CD8-positive, alpha-beta memory T cell (primary cell): ENCODE measurements around the gene SPEF1. TPM values are rescaled to one million over a fixed set of nuclear protein-coding genes. Genes with fewer than 3 reads are reported as not detected.
A peak's percentile ranks its signal among the peaks of the same experiment; 100 is the strongest.

Experiments used
- CTCF ChIA-PET: fragments of 350-600 bp; sonication (Branson Sonifier 250); formaldehyde crosslinking; loops from one replicate; lab custom pipeline; 2021; ENCODE audit warnings: antibody characterized with exemption; lab: Charles Lee
- POLR2A ChIA-PET: fragments of 350-600 bp; sonication (Branson Sonifier 250); formaldehyde crosslinking; loops from one replicate; lab custom pipeline; 2021; ENCODE audit warnings: antibody characterized with exemption; lab: Charles Lee
- DNase-seq, 5 donors: peaks; one replicate each; pipeline versions ENCODE4 v3.0.0 to v3.0.0-alpha.2; 2020 to 2022; ENCODE audit warnings: mixed read lengths in 1 of 5
- H3K27ac ChIP-seq: one replicate; pipeline ENCODE4 v1.7.0; 2013; ENCODE audit warnings: low read depth, mild to moderate bottlenecking, low read length, moderate library complexity
- H3K27me3 ChIP-seq: 2 replicates; pipeline ENCODE4 v1.7.0; 2013; ENCODE audit warnings: low read length, mild to moderate bottlenecking; ENCODE audit not compliant: insufficient read depth, poor library complexity, severe bottlenecking
- H3K36me3 ChIP-seq: 2 replicates; pipeline ENCODE4 v1.7.0; 2013; ENCODE audit warnings: mild to moderate bottlenecking, low read length, moderate library complexity; ENCODE audit not compliant: insufficient read depth
- H3K4me1 ChIP-seq: 2 replicates; pipeline ENCODE4 v1.7.0; 2013; ENCODE audit warnings: mild to moderate bottlenecking, low read length, moderate library complexity; ENCODE audit not compliant: insufficient read depth
- H3K4me3 ChIP-seq: 2 replicates; pipeline ENCODE4 v1.7.0; 2013; ENCODE audit warnings: mild to moderate bottlenecking, low read length
- H3K9me3 ChIP-seq: 2 replicates; pipeline ENCODE4 v1.7.0; 2013; ENCODE audit warnings: mild to moderate bottlenecking, low read length
- H3K27ac Mint-ChIP-seq, 8 donors: one replicate each; pipeline ENCODE4 v1.8.0; 2020 to 2021; ENCODE audit warnings: mixed read lengths in 8 of 8, mild to moderate bottlenecking in 6 of 8, inconsistent platforms in 3 of 8, moderate library complexity in 3 of 8
- H3K27me3 Mint-ChIP-seq, 2 donors: one replicate each; pipeline ENCODE4 v1.8.0; 2020 to 2021; ENCODE audit warnings: mixed read lengths in 2 of 2, mild to moderate bottlenecking in 1 of 2, moderate library complexity in 1 of 2
- H3K36me3 Mint-ChIP-seq, 3 donors: one replicate each; pipeline ENCODE4 v1.8.0; 2020 to 2021; ENCODE audit warnings: mixed read lengths in 3 of 3, inconsistent platforms in 1 of 3, mild to moderate bottlenecking in 1 of 3
- H3K4me1 Mint-ChIP-seq, 3 donors: one replicate each; pipeline ENCODE4 v1.8.0; 2020 to 2021; ENCODE audit warnings: mixed read lengths in 3 of 3, inconsistent platforms in 1 of 3, mild to moderate bottlenecking in 1 of 3
- H3K4me3 Mint-ChIP-seq, 7 donors: one replicate each; pipeline ENCODE4 v1.8.0; 2020 to 2021; ENCODE audit warnings: mixed read lengths in 7 of 7, mild to moderate bottlenecking in 6 of 7, moderate library complexity in 4 of 7, inconsistent platforms in 2 of 7
- H3K9me3 Mint-ChIP-seq, 5 donors: one replicate each; pipeline ENCODE4 v1.8.0; 2020 to 2022; ENCODE audit warnings: mixed read lengths in 5 of 5, mild to moderate bottlenecking in 3 of 5, moderate library complexity in 2 of 5, inconsistent platforms in 1 of 5
- polyA plus RNA-seq: library from polyadenylated mRNA; unstranded; fragments of 300-500 nt; fragmentation: Illumina TruSeq; gene quantifications from one replicate; pipeline ENCODE4 v1.2.3, GENCODE V29; 2021
- total RNA-seq, 2 experiments: library from RNA; stranded (reverse); gene quantifications; one replicate each; pipeline ENCODE4 v1.2.3, GENCODE V29; 2021

Gene SPEF1
- total and polyA plus RNA-seq, 3 experiments from 2014 or later = 0.13 to 0.24 TPM; not detected in 1

- H3K27me3 Mint-ChIP-seq = no peaks in the 10 kb centered on the region
- ChIA-PET POLR2A (interaction anchor here (0.6 to 3.4 kb wide), 9 partner anchors 8 to 66 kb away, joined by 3 to 37 read pairs (median 5); partner anchors contain the start of genes ADISSP, AP5S1 and CDC25B), CTCF (interaction anchor here (0.7 to 16.8 kb wide), 7 partner anchors 9 to 67 kb away, joined by 3 to 262 read pairs (median 5); partner anchors contain the start of genes ADISSP and AP5S1)
- peaks cover 0 to 5% (median 3%) of the 10 kb centered on the region in 3 donors for H3K36me3 Mint-ChIP-seq
- H3K9me3 Mint-ChIP-seq = no peaks in the 10 kb centered on the region
- H3K27ac Mint-ChIP-seq = peak overlapping the region; percentile 6 to 92 (median 79)
- no peak overlapping the region for H3K27ac ChIP-seq
- peaks cover 26 to 36% (median 31%) of the 10 kb centered on the region in 3 donors for H3K4me1 Mint-ChIP-seq
- peaks cover 23% of the 10 kb centered on the region for H3K4me1 ChIP-seq
- no peaks in the 10 kb centered on the region for H3K9me3 ChIP-seq
- peak overlapping the region; percentile 69 to 88 (median 73) for H3K4me3 Mint-ChIP-seq
- H3K27me3 ChIP-seq = no peaks in the 10 kb centered on the region
- no peak for DNase-seq
- H3K36me3 ChIP-seq = no peaks in the 10 kb centered on the region
- peak overlapping the region; percentile 46 for H3K4me3 ChIP-seq
Observed at GRCh38 chr20:3787324-3788014, 6.2 kb upstream of the SPEF1 start.

- Histone ChIP-seq H3K27ac (peak within 1 kb of the TSS; percentile 16), H3K9me3 (no peaks in the 10 kb centered on the region), H3K36me3 (no peaks in the 10 kb centered on the region), H3K4me3 (peak within 1 kb of the TSS; percentile 46), H3K4me1 (peaks cover 23% of the 10 kb centered on the region), H3K27me3 (no peaks in the 10 kb centered on the region)
- peak; percentile 87 to 92 (median 89) for DNase-seq
- H3K4me3 Mint-ChIP-seq = peak within 1 kb of the TSS; percentile 75 to 88 (median 83)
- peak within 1 kb of the TSS; percentile 68 to 92 (median 85) for H3K27ac Mint-ChIP-seq
- no peaks in the 10 kb centered on the region for H3K27me3 Mint-ChIP-seq
- ChIA-PET CTCF (interaction anchor here (0.7 to 16.8 kb wide), 18 partner anchors 8 to 297 kb away, joined by 3 to 262 read pairs (median 4); partner anchors contain the start of genes ADISSP, AP5S1 and CDC25B), POLR2A (interaction anchor here (0.5 to 3.4 kb wide), 13 partner anchors 9 to 68 kb away, joined by 3 to 37 read pairs (median 5); partner anchors contain the start of genes ADISSP, AP5S1 and CDC25B)
- peaks cover 0 to 5% (median 3%) of the 10 kb centered on the region in 3 donors for H3K36me3 Mint-ChIP-seq
- peaks cover 29 to 39% (median 34%) of the 10 kb centered on the region in 3 donors for H3K4me1 Mint-ChIP-seq
- H3K9me3 Mint-ChIP-seq = no peaks in the 10 kb centered on the region
Observed at GRCh38 chr20:3786665-3787323, 5.5 kb upstream of the SPEF1 start, which contains the start of gene CENPB. Gene CENPB, minus strand, starts transcription at chr20:3786740. Its CDS starts 257 bp downstream, at chr20:3786483.

- peaks cover 23% of the 10 kb centered on the region for H3K4me1 ChIP-seq
- H3K27me3 ChIP-seq = no peaks in the 10 kb centered on the region
- peak overlapping the region; percentile 19 for H3K4me3 ChIP-seq
- ChIA-PET POLR2A (interaction anchor here (1.0 to 3.4 kb wide), 7 partner anchors 9 to 69 kb away, joined by 3 to 37 read pairs (median 7); partner anchors contain the start of genes ADISSP, AP5S1 and CDC25B), CTCF (interaction anchor here (0.7 to 16.8 kb wide), 16 partner anchors 8 to 298 kb away, joined by 3 to 262 read pairs (median 5); partner anchors contain the start of genes ADISSP, AP5S1 and CDC25B)
- peak in 2 of 5 donors; percentile 42 to 64 for DNase-seq
- peak overlapping the region in 7 of 8 donors; percentile 68 to 90 (median 80) for H3K27ac Mint-ChIP-seq
- peaks cover 36 to 46% (median 40%) of the 10 kb centered on the region in 3 donors for H3K4me1 Mint-ChIP-seq
- H3K27me3 Mint-ChIP-seq = no peaks in the 10 kb centered on the region
- H3K36me3 Mint-ChIP-seq = peaks cover 0 to 5% (median 3%) of the 10 kb centered on the region in 3 donors
- H3K36me3 ChIP-seq = no peaks in the 10 kb centered on the region
- peak overlapping the region; percentile 16 for H3K27ac ChIP-seq
- no peaks in the 10 kb centered on the region for H3K9me3 ChIP-seq
- H3K9me3 Mint-ChIP-seq = no peaks in the 10 kb centered on the region
- H3K4me3 Mint-ChIP-seq = peak overlapping the region; percentile 75 to 88 (median 81)
Observed at GRCh38 chr20:3786126-3786484, 4.9 kb upstream of the SPEF1 start.

GRCh38 chr20:3785240-3786125 lies 4.2 kb upstream of the SPEF1 start:
- Histone ChIP-seq H3K4me1 (peaks cover 30% of the 10 kb centered on the region), H3K27me3 (no peaks in the 10 kb centered on the region), H3K4me3 (peak overlapping the region; percentile 19), H3K27ac (peak overlapping the region; percentile 16), H3K36me3 (no peaks in the 10 kb centered on the region), H3K9me3 (no peaks in the 10 kb centered on the region)
- H3K27me3 Mint-ChIP-seq = no peaks in the 10 kb centered on the region
- H3K4me3 Mint-ChIP-seq = peak overlapping the region in 4 of 7 donors; percentile 32 to 73 (median 56)
- peaks cover 42 to 52% (median 43%) of the 10 kb centered on the region in 3 donors for H3K4me1 Mint-ChIP-seq
- ChIA-PET POLR2A (interaction anchor here (0.7 to 3.4 kb wide), 8 partner anchors 8 to 69 kb away, joined by 3 to 37 read pairs (median 4); partner anchors contain the start of genes ADISSP, AP5S1 and CDC25B), CTCF (interaction anchor here (0.8 to 16.8 kb wide), 15 partner anchors 10 to 298 kb away, joined by 3 to 262 read pairs (median 5); partner anchors contain the start of genes ADISSP, AP5S1 and CDC25B)
- H3K9me3 Mint-ChIP-seq = no peaks in the 10 kb centered on the region
- H3K27ac Mint-ChIP-seq = peak overlapping the region in 3 of 8 donors; percentile 50 to 83 (median 70)
- no peak for DNase-seq
- peaks cover 0 to 5% (median 3%) of the 10 kb centered on the region in 3 donors for H3K36me3 Mint-ChIP-seq

GRCh38 chr20:3784863-3785239 lies 3.6 kb upstream of the SPEF1 start:
- Histone ChIP-seq H3K9me3 (no peaks in the 10 kb centered on the region), H3K36me3 (no peaks in the 10 kb centered on the region), H3K27ac (no peak overlapping the region), H3K4me1 (peaks cover 32% of the 10 kb centered on the region), H3K27me3 (no peaks in the 10 kb centered on the region), H3K4me3 (no peak overlapping the region)
- no peaks in the 10 kb centered on the region for H3K9me3 Mint-ChIP-seq
- H3K4me3 Mint-ChIP-seq = peak overlapping the region; percentile 34 to 86 (median 65)
- POLR2A ChIA-PET = interaction anchor here (0.7 to 3.4 kb wide), 3 partner anchors 20 to 52 kb away, joined by 3 to 37 read pairs (median 4); partner anchors contain the start of gene AP5S1
- CTCF ChIA-PET = interaction anchor here (1.0 to 16.8 kb wide), 4 partner anchors 11 to 70 kb away, joined by 3 to 262 read pairs (median 8); partner anchors contain the start of genes AP5S1 and CDC25B
- no peaks in the 10 kb centered on the region for H3K27me3 Mint-ChIP-seq
- peaks cover 43 to 54% (median 45%) of the 10 kb centered on the region in 3 donors for H3K4me1 Mint-ChIP-seq
- H3K27ac Mint-ChIP-seq = peak overlapping the region in 7 of 8 donors; percentile 39 to 88 (median 72)
- peaks cover 0 to 5% (median 3%) of the 10 kb centered on the region in 3 donors for H3K36me3 Mint-ChIP-seq
- DNase-seq = no peak

- no peaks in the 10 kb centered on the region for H3K27me3 ChIP-seq
- H3K4me1 Mint-ChIP-seq = peaks cover 43 to 57% (median 45%) of the 10 kb centered on the region in 3 donors
- H3K27me3 Mint-ChIP-seq = no peaks in the 10 kb centered on the region
- peaks cover 0 to 5% (median 3%) of the 10 kb centered on the region in 3 donors for H3K36me3 Mint-ChIP-seq
- H3K36me3 ChIP-seq = no peaks in the 10 kb centered on the region
- no peak overlapping the region for H3K27ac ChIP-seq
- H3K9me3 ChIP-seq = no peaks in the 10 kb centered on the region
- ChIA-PET CTCF (interaction anchor here (1.0 to 16.8 kb wide), 4 partner anchors 11 to 71 kb away, joined by 3 to 262 read pairs (median 8); partner anchors contain the start of genes AP5S1 and CDC25B), POLR2A (interaction anchor here (0.7 to 1.2 kb wide), 2 partner anchors 21 to 52 kb away, joined by 3 to 4 read pairs; no protein-coding TSS in a partner anchor)
- DNase-seq = no peak
- H3K4me3 Mint-ChIP-seq = peak overlapping the region; percentile 34 to 73 (median 53)
- no peaks in the 10 kb centered on the region for H3K9me3 Mint-ChIP-seq
- H3K4me3 ChIP-seq = no peak overlapping the region
- H3K4me1 ChIP-seq = peaks cover 32% of the 10 kb centered on the region
- peak overlapping the region in 6 of 8 donors; percentile 39 to 88 (median 84) for H3K27ac Mint-ChIP-seq
Observed at GRCh38 chr20:3784216-3784853, 3.1 kb upstream of the SPEF1 start.
